ENCODE results near the gene NDRG2.
A peak's percentile ranks its signal among the peaks of the same experiment; 100 is the strongest.

NDRG2 gene

DNA sequence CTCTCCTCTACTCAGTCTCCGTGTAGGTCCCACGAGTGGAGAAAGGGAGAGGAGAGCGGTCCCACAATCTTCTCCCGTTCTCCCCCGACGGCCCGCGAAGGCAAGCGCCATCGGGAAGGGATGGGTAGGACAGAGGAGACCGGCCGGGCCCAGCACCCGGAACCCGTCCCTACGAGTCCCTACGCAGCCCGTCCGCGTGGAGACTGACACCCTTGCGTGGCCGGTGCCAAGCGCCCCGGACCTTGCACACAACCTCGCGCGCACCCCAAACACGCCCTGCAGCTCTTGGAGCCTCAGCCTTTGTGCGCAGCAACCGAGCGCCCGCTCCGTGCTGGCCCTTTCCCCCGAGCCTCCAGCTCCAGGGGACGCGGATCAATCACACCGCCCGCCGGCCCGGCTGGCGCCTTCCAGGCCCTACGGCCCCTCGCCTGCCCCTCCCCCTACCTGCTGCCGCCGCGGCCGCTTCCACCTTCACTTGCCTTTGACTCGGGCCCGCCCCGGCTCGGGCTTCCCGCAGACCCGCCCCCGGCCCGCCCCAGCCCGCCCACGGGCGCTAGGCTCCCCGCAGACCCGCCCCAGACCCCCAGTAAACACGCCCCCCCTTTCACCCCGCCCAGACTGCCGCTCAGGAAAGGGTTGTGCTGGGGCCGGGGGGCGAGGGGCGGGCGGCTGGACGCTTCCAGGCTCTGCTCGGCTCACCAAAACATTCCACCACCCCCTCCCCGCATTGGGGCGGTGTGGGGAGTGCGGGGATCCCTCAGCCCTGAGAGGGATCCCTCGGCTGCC lies at the start of gene NDRG2:
Gene NDRG2 (minus strand): TSS at position 477 of the 786 bp plus-strand sequence. CDS start 1,746 bp downstream, outside the sequence.
- peak; percentile 84 for DNase-seq (ENCODE audit: low spot score)
- TF ChIP-seq, protein P1, sequence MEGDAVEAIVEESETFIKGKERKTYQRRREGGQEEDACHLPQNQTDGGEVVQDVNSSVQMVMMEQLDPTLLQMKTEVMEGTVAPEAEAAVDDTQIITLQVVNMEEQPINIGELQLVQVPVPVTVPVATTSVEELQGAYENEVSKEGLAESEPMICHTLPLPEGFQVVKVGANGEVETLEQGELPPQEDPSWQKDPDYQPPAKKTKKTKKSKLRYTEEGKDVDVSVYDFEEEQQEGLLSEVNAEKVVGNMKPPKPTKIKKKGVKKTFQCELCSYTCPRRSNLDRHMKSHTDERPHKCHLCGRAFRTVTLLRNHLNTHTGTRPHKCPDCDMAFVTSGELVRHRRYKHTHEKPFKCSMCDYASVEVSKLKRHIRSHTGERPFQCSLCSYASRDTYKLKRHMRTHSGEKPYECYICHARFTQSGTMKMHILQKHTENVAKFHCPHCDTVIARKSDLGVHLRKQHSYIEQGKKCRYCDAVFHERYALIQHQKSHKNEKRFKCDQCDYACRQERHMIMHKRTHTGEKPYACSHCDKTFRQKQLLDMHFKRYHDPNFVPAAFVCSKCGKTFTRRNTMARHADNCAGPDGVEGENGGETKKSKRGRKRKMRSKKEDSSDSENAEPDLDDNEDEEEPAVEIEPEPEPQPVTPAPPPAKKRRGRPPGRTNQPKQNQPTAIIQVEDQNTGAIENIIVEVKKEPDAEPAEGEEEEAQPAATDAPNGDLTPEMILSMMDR (IDR thresholded peaks at IDR 0.05): no peak
- Histone ChIP-seq H3K4me3 (peak within 1 kb of the TSS; percentile 88), H3K27ac (peak within 1 kb of the TSS; percentile 94)

- peak overlapping the region in 1 of 2 donors; percentile 93 for H3K27ac ChIP-seq
- DNase-seq (ENCODE audit: low spot score): no peak
- no peak overlapping the region for H3K4me3 ChIP-seq
- TF ChIP-seq, protein P1 (IDR thresholded peaks at IDR 0.05): no peak
Measured at GRCh38 chr14:21073921-21074320, 49.1 kb upstream of the NDRG2 start.

GRCh38 chr14:21072781-21073339 lies 48.0 kb upstream of the NDRG2 start:
- peak overlapping the region; percentile 93 to 97 for H3K27ac ChIP-seq
- peak overlapping the region; percentile 80 for H3K4me3 ChIP-seq
- TF ChIP-seq, protein P1 (IDR thresholded peaks at IDR 0.05): no peak
- DNase-seq (ENCODE audit: low spot score): no peak

DNA sequence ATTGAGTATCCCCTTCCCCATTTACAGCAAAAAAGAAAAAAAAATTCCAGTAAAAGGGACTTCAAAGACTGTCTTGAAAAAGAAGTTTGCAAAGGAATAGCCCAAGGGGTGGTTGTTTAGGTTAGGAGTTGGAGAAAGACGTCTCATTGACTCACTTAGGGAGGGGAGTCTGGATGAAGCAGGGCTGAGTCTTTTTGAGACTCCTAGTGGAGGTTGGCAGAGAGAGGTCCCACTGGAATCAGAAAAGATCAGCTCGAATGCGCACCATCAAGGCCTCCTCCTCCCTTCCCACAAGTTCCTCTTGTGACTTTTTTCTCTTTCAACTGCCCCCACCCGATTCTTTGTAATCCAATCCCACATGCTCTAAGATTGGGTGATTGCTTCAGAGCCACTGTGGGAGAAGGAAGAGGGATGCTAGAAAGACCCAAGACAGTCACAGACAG lies 47.2 kb upstream of the NDRG2 start:
- Histone ChIP-seq H3K4me3 (peak overlapping the region; percentile 80), H3K27ac (peak overlapping the region; percentile 93 to 97)
- TF ChIP-seq, protein P1 (IDR thresholded peaks at IDR 0.05): no peak
- no peak for DNase-seq (ENCODE audit: low spot score)

DNA sequence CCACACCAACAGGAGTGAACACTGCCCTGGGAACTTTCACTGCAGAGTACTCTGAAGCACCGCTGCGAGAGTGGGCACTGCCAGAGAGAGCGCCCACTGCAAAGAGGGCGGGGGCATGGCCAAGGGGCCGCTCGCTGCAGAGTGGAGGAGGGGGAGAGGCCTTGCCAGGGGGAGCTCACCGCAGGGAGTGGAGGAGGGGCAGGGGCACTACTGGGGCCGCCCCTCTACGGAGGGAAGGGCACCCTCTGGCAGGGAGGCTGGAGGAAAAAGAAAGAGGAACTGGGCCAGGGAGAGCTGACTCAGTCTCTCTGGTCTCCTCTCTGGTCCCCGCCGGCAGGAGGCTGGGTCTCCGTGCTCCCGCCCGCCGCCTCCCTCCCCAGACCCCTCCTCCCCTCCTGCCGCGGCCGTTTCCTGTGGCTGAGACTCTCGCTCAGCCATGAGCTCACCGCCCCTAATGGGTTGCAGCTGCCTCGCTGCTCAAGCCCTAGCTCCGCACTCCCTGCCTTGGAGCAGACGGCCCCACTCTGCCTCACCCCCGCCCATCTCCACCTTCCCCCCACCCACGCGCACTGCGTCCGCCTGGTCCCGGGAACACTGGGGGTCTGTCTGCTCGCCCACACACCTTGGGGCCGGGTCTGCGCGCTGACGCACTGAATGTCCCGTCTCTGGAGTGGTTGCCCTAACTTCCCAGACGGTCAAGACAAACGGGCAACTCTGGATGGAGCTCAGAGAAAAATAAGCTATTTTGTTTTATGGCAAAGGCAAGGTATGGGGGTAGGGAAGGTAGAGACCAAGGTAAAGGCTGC lies 46.6 kb upstream of the NDRG2 start:
- peak; percentile 94 for DNase-seq (ENCODE audit: low spot score)
- TF ChIP-seq, protein P1 (IDR thresholded peaks at IDR 0.05): no peak
- Histone ChIP-seq H3K4me3 (peak overlapping the region; percentile 80), H3K27ac (peak overlapping the region; percentile 93 to 97)

GRCh38 chr14:21070610-21071224 lies 45.9 kb upstream of the NDRG2 start:
- peak overlapping the region; percentile 80 for H3K4me3 ChIP-seq
- TF ChIP-seq, protein P1 (IDR thresholded peaks at IDR 0.05): no peak
- H3K27ac ChIP-seq: peak overlapping the region; percentile 93 to 97
- peak; percentile 83 for DNase-seq (ENCODE audit: low spot score)

Data from coronary artery (tissue), 2 donors.